GM18502 (cell line): ENCODE data around the gene KDM5C.
A peak's percentile ranks its signal among the peaks of the same experiment; 100 is the strongest.
"Not testable (repeated sequence)": the region's sequence is repeated elsewhere in the genome, so short reads cannot be mapped to it uniquely, and the experiment has no call there.

Experiments
- ATAC-seq: cut with Tn5 transposase; IDR thresholded peaks from one replicate; pipeline ENCODE4 v1.9.1; 2021; ENCODE audit warnings: mild to moderate bottlenecking; ENCODE audit not compliant: unreplicated experiment, poor library complexity

The KDM5C gene

GRCh38 chrX:53196678-53197077 is 28.3 kb downstream of the KDM5C start:
- no peak for ATAC-seq

GRCh38 chrX:53195401-53195800 is 29.6 kb downstream of the KDM5C start:
- no peak for ATAC-seq

GRCh38 chrX:53194308-53194707 is 30.7 kb downstream of the KDM5C start:
- no peak for ATAC-seq

GRCh38 chrX:53193093-53193492 is 31.9 kb downstream of the KDM5C start:
- no peak for ATAC-seq

- ATAC-seq, result no peak
These were observed 34.5 kb downstream of the KDM5C start for GRCh38 chrX:53190363-53190960.

- ATAC-seq, result peak; percentile 91
These were observed 36.2 kb downstream of the KDM5C start for GRCh38 chrX:53188763-53189162.

GRCh38 chrX:53186351-53186750 is 38.7 kb downstream of the KDM5C start:
- no peak for ATAC-seq

- no peak for ATAC-seq
These were observed 40.2 kb downstream of the KDM5C start for GRCh38 chrX:53184836-53185235.

GRCh38 chrX:53171356-53171755 is 53.7 kb downstream of the KDM5C start:
- no peak for ATAC-seq

GRCh38 chrX:53166103-53166502 is 58.9 kb downstream of the KDM5C start:
- ATAC-seq, result no peak

GRCh38 chrX:53164566-53164965 is 60.4 kb downstream of the KDM5C start:
- not testable (repeated sequence) for ATAC-seq

GRCh38 chrX:53163436-53163835 is 61.6 kb downstream of the KDM5C start:
- no peak for ATAC-seq

GRCh38 chrX:53160297-53160983 is 64.6 kb downstream of the KDM5C start:
- ATAC-seq, result no peak

- no peak for ATAC-seq
These were observed 65.8 kb downstream of the KDM5C start for GRCh38 chrX:53159184-53159583.

GRCh38 chrX:53156207-53156596 is 68.8 kb downstream of the KDM5C start:
- ATAC-seq, result no peak

- ATAC-seq, result no peak
These were observed 69.3 kb downstream of the KDM5C start for GRCh38 chrX:53155512-53156206.

- ATAC-seq, result no peak
These were observed 71.4 kb downstream of the KDM5C start for GRCh38 chrX:53153581-53153980.
